Suprapubic skin (tissue), 4 donors: ENCODE measurements around the gene ITGA5. TPM values are rescaled to one million over a fixed set of nuclear protein-coding genes. Genes with fewer than 3 reads are reported as not detected.

Experiments
- DNase-seq, 2 donors: peaks; one replicate each; pipeline ENCODE4 v3.0.0-alpha.2; 2019; ENCODE audit warnings: low spot score in 2 of 2
- H3K27ac ChIP-seq: fragments of 200-600 bp; sonication (generic); one replicate; pipeline ENCODE4 v1.5.1; 2019
- H3K27me3 ChIP-seq: fragments of 200-600 bp; sonication (generic); one replicate; pipeline ENCODE4 v1.5.1; 2019
- H3K36me3 ChIP-seq: fragments of 200-600 bp; sonication (generic); one replicate; pipeline ENCODE4 v1.5.1; 2019
- H3K4me1 ChIP-seq: fragments of 200-600 bp; sonication (generic); one replicate; pipeline ENCODE4 v1.5.1; 2019
- H3K4me3 ChIP-seq: fragments of 200-600 bp; sonication (generic); one replicate; pipeline ENCODE4 v1.5.1; 2019; ENCODE audit warnings: mild to moderate bottlenecking
- H3K9me3 ChIP-seq: fragments of 200-600 bp; sonication (generic); one replicate; pipeline ENCODE4 v1.5.1; 2019
- CTCF ChIP-seq, 2 donors: fragments of 200-600 bp in 1 of 2; fragments of 450-650 bp in 1 of 2; sonication (generic) in 1 of 2; IDR thresholded peaks; one replicate each; pipeline ENCODE4 v1.5.1; 2016 to 2019; ENCODE audit warnings: antibody characterized with exemption in 2 of 2, mild to moderate bottlenecking in 1 of 2, moderate library complexity in 1 of 2
- EP300 ChIP-seq: sonication (generic); formaldehyde crosslinking; IDR thresholded peaks from one replicate; pipeline ENCODE4 v1.6.1; 2017; ENCODE audit warnings: antibody characterized with exemption
- POLR2A ChIP-seq, 2 donors: fragments of 450-650 bp; IDR thresholded peaks; one replicate each; pipeline ENCODE4 v1.6.1; 2017; ENCODE audit warnings: antibody characterized with exemption in 2 of 2, mild to moderate bottlenecking in 2 of 2, moderate library complexity in 2 of 2
- POLR2AphosphoS5 ChIP-seq, 3 donors: sonication (generic); formaldehyde crosslinking; IDR thresholded peaks; one replicate each; pipeline ENCODE4 v1.6.1; 2017; ENCODE audit warnings: antibody characterized with exemption in 3 of 3
- WGBS: methylation state at CpG from one replicate; pipeline ENCODE4 v1.1.5; 2018; 5-methylcytosine and 5-hydroxymethylcytosine counted together
- total RNA-seq, 4 donors: library from RNA; depleted of rRNA; stranded (reverse); fragments of >200 nt; gene quantifications; one replicate each; pipeline ENCODE4 v1.1.0, GENCODE V29; 2016

The ITGA5 gene
- total RNA-seq, 4 donors from 2014 or later = 16.3 to 36.4 (median 24.8) TPM

GRCh38 chr12:54439096-54439495, 20.0 kb upstream of the ITGA5 start:
- no peak for DNase-seq
- Histone ChIP-seq H3K27ac (no peak overlapping the region), H3K4me1 (peaks cover 7% of the 10 kb centered on the region), H3K9me3 (no peaks in the 10 kb centered on the region), H3K4me3 (no peak overlapping the region), H3K36me3 (no peaks in the 10 kb centered on the region), H3K27me3 (no peaks in the 10 kb centered on the region)
- WGBS = 100% methylated on average over 1 of the region's 1 CpG
- TF ChIP-seq POLR2AphosphoS5 (IDR thresholded peaks at IDR 0.05) = no peak
- TF ChIP-seq CTCF (IDR thresholded peaks at IDR 0.05) = no peak
- no peak for TF ChIP-seq POLR2A (IDR thresholded peaks at IDR 0.05)
- no peak for TF ChIP-seq EP300

- Histone ChIP-seq H3K9me3 (no peaks in the 10 kb centered on the region), H3K27me3 (no peaks in the 10 kb centered on the region), H3K4me3 (no peak overlapping the region), H3K36me3 (no peaks in the 10 kb centered on the region), H3K27ac (no peak overlapping the region), H3K4me1 (peaks cover 7% of the 10 kb centered on the region)
- 75% methylated on average over 1 of the region's 1 CpG for WGBS
- TF ChIP-seq POLR2AphosphoS5 (IDR thresholded peaks at IDR 0.05) = no peak
- no peak for TF ChIP-seq POLR2A (IDR thresholded peaks at IDR 0.05)
- no peak for TF ChIP-seq EP300
- TF ChIP-seq CTCF (IDR thresholded peaks at IDR 0.05) = no peak
- no peak for DNase-seq
Measured at GRCh38 chr12:54438517-54438916, 19.5 kb upstream of the ITGA5 start.

GRCh38 chr12:54437697-54438096, 18.6 kb upstream of the ITGA5 start:
- H3K27ac ChIP-seq = no peak overlapping the region
- DNase-seq = no peak
- no peaks in the 10 kb centered on the region for H3K9me3 ChIP-seq
- WGBS = 91% methylated on average over 3 of the region's 3 CpGs
- TF ChIP-seq EP300 = no peak
- TF ChIP-seq POLR2A (IDR thresholded peaks at IDR 0.05) = no peak
- no peak for TF ChIP-seq POLR2AphosphoS5 (IDR thresholded peaks at IDR 0.05)
- TF ChIP-seq CTCF (IDR thresholded peaks at IDR 0.05) = no peak
- H3K4me3 ChIP-seq = no peak overlapping the region
- no peaks in the 10 kb centered on the region for H3K27me3 ChIP-seq
- peaks cover 11% of the 10 kb centered on the region for H3K4me1 ChIP-seq
- H3K36me3 ChIP-seq = no peaks in the 10 kb centered on the region

- H3K27ac ChIP-seq = no peak overlapping the region
- DNase-seq = no peak
- H3K4me1 ChIP-seq = peaks cover 16% of the 10 kb centered on the region
- no peak for TF ChIP-seq POLR2A (IDR thresholded peaks at IDR 0.05)
- no peaks in the 10 kb centered on the region for H3K36me3 ChIP-seq
- no peak overlapping the region for H3K4me3 ChIP-seq
- no peaks in the 10 kb centered on the region for H3K27me3 ChIP-seq
- H3K9me3 ChIP-seq = no peaks in the 10 kb centered on the region
Measured at GRCh38 chr12:54437243-54437642, 18.2 kb upstream of the ITGA5 start.

- Histone ChIP-seq H3K27ac (peak overlapping the region; percentile 60), H3K4me1 (peaks cover 45% of the 10 kb centered on the region), H3K27me3 (no peaks in the 10 kb centered on the region), H3K4me3 (no peak overlapping the region), H3K9me3 (no peaks in the 10 kb centered on the region), H3K36me3 (no peaks in the 10 kb centered on the region)
- no peak for DNase-seq
- WGBS = 78% methylated on average over 4 of the region's 4 CpGs
- TF ChIP-seq POLR2A (IDR thresholded peaks at IDR 0.05) (no peak), POLR2AphosphoS5 (IDR thresholded peaks at IDR 0.05) (no peak), EP300 (no peak), CTCF (IDR thresholded peaks at IDR 0.05) (no peak)
Measured at GRCh38 chr12:54432815-54433164, 13.7 kb upstream of the ITGA5 start.
